ENCODE measurements around the gene CACNA2D1.
A peak's percentile ranks its signal among the peaks of the same experiment; 100 is the strongest.

The CACNA2D1 gene

DNA sequence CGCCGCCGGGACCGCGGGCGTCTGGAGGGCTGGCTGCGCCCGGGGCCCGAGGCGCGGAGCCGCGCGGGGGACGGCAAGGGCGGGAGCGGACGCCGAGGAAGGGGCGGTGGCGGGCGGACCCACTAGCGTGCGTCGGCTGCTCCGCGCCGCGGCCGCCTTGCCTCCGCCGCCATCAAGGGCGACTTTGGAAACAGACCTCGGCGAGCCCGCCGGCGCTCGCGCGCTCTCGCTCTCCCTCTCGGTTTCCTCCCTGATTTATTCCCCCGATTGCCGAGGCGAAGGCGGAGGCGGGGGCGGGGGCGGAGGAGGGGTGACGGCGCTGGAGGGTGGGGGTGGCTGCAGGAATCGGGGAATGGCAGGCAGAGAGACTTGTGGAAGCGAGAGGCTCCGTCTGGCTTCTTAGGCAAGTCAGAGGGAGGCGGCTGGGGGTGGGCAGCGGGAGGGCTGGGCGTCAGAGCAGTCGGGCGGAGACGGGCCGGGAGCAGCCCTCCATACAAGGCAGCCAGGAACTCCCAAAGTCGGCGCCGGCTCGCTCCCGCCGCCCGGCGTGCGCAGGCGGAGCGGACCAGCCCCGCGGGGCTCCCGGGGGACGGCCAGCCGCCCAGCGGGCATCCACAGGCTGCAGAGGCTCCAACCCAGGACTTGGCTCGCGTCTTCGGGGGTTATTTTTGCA is at the start of gene CACNA2D1:
Gene CACNA2D1, minus strand, starts transcription at position 231 of the 673 bp plus-strand sequence.
- TF ChIP-seq, protein P1, sequence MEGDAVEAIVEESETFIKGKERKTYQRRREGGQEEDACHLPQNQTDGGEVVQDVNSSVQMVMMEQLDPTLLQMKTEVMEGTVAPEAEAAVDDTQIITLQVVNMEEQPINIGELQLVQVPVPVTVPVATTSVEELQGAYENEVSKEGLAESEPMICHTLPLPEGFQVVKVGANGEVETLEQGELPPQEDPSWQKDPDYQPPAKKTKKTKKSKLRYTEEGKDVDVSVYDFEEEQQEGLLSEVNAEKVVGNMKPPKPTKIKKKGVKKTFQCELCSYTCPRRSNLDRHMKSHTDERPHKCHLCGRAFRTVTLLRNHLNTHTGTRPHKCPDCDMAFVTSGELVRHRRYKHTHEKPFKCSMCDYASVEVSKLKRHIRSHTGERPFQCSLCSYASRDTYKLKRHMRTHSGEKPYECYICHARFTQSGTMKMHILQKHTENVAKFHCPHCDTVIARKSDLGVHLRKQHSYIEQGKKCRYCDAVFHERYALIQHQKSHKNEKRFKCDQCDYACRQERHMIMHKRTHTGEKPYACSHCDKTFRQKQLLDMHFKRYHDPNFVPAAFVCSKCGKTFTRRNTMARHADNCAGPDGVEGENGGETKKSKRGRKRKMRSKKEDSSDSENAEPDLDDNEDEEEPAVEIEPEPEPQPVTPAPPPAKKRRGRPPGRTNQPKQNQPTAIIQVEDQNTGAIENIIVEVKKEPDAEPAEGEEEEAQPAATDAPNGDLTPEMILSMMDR (IDR thresholded peaks at IDR 0.05) = no peak

DNA sequence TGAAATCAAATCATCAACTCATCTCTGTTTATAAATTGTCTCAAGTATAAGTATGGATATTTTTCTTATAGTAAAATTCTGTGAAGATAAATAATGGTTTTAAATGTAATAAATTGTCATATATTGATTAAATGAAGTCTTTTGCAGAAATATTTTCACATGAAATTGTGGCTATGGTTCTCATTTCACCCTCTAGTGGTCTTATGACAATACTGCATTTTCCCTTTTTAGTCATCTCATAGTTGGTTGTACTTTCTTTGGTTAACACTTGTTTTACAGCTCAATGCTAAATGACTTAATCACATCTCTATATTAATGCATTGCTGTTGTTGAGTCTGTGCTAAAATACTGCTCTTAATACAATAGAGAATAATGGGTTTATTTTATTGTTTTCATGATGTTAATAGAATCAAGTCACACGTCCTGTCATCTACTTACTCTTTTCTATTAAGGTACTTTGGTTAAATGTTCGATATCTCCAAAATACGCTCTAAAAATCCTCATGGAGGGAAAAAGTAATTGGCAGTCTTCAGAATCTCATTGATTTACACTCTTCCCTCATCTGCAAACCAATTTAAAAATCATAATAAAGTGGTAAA is 38.0 kb upstream of the CACNA2D1 start:
- TF ChIP-seq, protein P1 (IDR thresholded peaks at IDR 0.05) = peak; percentile 80

DNA sequence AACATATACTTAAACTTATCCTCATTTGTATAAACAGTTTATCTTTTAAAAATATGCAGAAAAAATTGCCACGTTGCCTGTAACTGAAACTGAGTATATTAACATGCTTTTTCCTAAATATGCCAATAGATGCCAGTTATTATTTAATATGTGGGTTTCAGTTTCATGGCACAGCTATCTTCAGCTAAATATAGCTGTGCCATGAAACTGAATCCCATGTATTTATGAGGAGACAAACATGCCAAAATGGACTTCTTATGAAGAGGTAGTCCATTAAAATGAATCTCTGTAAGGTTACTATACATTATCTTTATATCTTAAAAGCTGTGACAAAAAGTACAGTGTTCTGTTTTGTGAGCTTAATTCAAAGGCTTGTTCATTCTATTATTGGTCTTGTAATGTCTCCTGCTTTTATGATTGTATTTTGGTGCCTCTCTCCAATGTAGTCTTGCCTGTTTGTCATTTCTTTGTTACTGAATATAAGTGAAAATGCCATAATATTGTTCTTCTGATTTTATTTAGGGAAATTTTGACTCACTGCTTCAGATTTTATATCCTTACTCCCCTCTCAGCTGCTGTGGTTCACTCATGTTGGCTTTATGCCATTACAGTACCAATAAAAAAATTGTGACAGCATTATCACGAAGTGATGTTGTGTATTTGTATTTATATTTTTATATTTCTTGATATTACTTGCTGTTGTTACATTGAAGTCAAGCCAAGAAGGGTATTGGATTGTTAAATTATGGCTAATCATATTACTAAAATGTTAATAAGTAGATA is 34.3 kb upstream of the CACNA2D1 start:
- TF ChIP-seq, protein P1 (IDR thresholded peaks at IDR 0.05) = no peak

DNA sequence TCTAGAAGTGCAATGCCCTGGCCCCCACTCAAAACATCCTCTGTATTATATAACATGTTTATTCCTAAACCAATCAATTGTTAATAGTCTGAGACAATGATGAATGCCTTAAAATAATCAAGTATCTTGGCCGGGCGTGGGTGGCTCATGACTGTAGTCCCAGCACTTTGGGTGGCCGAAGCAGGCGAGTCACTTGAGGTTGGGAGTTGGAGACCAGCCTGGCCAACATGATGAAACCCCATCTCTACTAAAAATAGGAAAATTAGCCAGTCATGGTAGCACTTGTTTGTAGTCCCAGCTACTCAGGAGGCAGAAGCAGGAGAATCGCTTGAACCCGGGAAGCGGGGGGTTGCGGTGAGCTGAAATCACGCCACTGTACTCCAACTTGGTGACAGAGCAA is 29.4 kb upstream of the CACNA2D1 start:
- TF ChIP-seq, protein P1 (IDR thresholded peaks at IDR 0.05) = no peak

DNA sequence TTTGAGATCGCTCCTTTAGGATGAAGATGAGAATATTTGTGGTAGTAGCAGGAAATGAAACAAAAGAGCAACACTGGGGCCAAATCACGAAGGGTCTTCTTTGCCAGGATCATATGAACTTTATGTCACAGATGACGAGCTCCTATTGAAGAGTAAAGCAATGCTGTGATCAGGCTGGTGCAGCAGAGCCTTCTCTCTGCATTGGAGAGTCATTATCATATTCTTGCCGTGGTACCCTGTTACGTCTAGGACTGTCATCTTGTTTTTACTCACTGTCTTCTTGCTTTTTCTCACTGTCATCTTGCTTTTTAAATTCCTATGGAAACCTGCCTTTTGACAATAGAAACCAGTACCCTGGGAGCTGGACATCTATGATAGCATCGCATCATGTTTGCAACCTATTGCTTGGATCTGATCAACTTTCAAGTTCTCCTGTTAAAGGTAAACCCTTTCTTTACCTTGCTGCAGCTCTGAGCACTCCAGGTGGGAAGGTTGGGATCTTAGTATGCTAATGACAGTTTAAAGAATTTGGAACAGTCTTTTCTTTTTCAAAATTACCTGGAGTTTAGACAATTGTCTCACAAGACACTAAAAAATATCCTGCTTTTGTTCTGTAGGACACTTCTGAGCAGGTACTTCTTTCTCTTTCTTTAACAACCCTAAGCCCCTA is 27.9 kb upstream of the CACNA2D1 start:
- TF ChIP-seq, protein P1 (IDR thresholded peaks at IDR 0.05) = no peak

DNA sequence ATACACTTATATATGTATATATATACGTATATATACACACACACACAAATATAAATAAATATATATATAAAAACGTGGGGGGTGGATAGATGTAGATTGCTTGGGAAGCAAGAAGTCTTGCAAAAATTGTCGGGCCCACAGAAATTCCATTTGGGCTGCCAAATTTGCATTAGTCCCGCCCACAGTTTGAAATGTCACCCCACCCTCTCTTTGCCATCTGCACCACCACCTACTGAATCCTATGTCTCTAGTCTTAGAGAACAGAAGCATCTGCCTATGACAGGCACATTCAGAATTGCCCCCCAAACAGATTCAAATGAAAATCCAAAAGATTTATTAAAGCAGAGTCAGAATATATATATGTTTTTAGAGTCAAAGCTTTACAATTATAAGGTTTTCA is 25.6 kb upstream of the CACNA2D1 start:
- TF ChIP-seq, protein P1 (IDR thresholded peaks at IDR 0.05) = no peak

DNA sequence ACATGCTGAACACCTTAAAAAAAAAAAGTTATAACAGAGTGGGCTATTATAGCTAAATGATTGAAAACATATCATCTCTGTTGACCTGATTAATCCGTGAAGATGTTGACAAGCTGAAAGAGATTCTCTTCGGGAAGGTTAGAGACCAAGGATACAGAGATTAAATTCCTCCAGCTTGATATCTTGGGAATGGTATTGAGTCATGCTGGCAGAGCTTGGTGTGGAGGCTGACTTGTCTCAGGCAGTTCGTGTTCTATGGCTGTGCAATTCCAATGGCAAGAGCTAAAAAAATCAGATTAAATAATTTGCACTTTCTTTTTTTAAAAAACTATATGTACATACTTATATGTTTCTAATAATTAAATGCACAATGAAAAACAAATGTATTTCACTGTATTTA is 24.9 kb upstream of the CACNA2D1 start:
- TF ChIP-seq, protein P1 (IDR thresholded peaks at IDR 0.05) = no peak

Data from LNCAP (cell line).